ENCODE measurements around the gene CEP192. TPM values are rescaled to one million over a fixed set of nuclear protein-coding genes. Genes with fewer than 3 reads are reported as not detected.
A peak's percentile ranks its signal among the peaks of the same experiment; 100 is the strongest.

CEP192 gene
- total RNA-seq, 1 donor from 2014 or later: 39.6 TPM

DNA sequence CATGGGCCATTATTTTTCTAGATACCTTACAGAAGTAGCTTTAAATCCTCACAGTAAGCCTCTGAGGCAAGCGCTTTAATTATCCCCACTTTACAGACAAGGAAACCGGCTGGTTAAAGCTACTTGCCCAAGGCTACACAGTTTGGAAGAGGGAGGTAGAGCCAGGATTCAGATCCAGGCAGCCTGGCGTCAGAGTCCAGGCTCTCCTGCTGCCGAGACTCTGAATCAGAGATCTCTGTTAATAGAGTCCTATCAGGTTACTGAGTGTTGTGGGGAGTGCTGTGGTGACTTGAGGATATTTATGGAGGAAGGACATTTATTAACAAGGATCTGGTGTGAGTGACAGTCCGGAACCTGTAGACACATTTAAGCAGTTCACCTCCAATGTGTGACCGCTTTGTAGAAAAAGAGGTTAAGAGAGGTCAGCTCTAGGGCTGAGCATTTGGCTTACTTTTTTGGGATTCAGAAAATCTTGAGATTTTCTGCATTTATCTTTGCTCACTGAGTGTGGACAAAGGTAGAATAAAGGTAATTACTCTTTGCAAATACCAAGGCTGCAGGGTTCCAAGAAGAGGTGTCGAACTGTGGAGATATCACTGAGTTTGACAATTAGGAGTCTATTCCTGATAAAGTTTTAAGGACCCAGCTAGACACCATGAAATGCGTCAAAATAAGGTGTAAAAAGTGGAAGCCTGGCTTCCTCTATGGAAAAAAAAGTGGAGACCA is 1.6 kb upstream of the CEP192 start:
- no peak for DNase-seq (ENCODE audit: low read depth, low spot score)
- Mint-ChIP-seq H3K27ac (ENCODE audit: unreplicated experiment) (peak overlapping the region; percentile 90), H3K27me3 (ENCODE audit: low read depth) (no peaks in the 10 kb centered on the region), H3K4me3 (no peak overlapping the region), H3K9me3 (no peaks in the 10 kb centered on the region), H3K4me1 (peaks cover 19% of the 10 kb centered on the region), H3K36me3 (ENCODE audit: low read depth) (no peaks in the 10 kb centered on the region)
- TF ChIP-seq, protein P1, sequence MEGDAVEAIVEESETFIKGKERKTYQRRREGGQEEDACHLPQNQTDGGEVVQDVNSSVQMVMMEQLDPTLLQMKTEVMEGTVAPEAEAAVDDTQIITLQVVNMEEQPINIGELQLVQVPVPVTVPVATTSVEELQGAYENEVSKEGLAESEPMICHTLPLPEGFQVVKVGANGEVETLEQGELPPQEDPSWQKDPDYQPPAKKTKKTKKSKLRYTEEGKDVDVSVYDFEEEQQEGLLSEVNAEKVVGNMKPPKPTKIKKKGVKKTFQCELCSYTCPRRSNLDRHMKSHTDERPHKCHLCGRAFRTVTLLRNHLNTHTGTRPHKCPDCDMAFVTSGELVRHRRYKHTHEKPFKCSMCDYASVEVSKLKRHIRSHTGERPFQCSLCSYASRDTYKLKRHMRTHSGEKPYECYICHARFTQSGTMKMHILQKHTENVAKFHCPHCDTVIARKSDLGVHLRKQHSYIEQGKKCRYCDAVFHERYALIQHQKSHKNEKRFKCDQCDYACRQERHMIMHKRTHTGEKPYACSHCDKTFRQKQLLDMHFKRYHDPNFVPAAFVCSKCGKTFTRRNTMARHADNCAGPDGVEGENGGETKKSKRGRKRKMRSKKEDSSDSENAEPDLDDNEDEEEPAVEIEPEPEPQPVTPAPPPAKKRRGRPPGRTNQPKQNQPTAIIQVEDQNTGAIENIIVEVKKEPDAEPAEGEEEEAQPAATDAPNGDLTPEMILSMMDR (conservative IDR thresholded peaks at IDR 0.05): no peak

DNA sequence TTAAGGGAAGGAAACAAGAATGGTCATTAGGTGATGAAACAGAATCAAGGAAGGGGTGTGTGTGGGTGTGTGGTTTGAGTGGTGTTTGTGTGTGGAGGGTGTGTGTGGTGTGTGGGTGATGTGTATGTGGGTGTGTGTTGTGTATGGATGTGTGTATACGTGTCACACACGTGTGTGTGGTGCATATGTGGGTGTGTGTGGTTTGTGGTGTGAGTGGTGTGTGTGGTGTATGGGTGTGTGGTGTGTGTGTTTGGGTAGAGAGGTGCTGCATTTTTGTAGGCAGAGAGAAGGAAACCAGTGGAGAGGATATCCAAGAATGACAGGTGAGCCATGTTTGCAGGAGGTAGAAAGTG is 1.1 kb upstream of the CEP192 start:
- TF ChIP-seq, protein P1 (conservative IDR thresholded peaks at IDR 0.05): no peak
- Mint-ChIP-seq H3K27ac (ENCODE audit: unreplicated experiment) (peak overlapping the region; percentile 90), H3K4me3 (no peak overlapping the region), H3K36me3 (ENCODE audit: low read depth) (no peaks in the 10 kb centered on the region), H3K4me1 (peaks cover 19% of the 10 kb centered on the region), H3K27me3 (ENCODE audit: low read depth) (no peaks in the 10 kb centered on the region), H3K9me3 (no peaks in the 10 kb centered on the region)
- no peak for DNase-seq (ENCODE audit: low read depth, low spot score)

DNA sequence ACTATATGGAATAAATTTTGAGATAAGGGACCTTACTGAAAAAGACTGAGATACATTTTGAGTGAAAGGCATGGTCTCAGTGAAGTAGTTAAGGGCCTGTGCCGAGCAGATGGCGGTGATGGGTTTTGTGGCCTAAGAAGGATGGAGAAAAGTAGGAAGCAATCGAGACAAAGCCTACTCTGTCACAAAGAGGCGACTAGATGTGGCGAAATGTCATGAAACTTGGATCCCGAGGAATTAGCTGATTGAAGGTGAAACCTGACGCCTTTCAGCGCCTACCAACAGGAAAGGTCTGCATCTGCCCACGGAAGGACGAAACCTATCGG is 558 bp upstream of the CEP192 start:
- DNase-seq (ENCODE audit: low read depth, low spot score): no peak
- H3K4me3 Mint-ChIP-seq: no peak overlapping the region
- TF ChIP-seq, protein P1 (conservative IDR thresholded peaks at IDR 0.05): no peak
- peak overlapping the region; percentile 90 for H3K27ac Mint-ChIP-seq (ENCODE audit: unreplicated experiment)
- H3K36me3 Mint-ChIP-seq (ENCODE audit: low read depth): no peaks in the 10 kb centered on the region
- H3K9me3 Mint-ChIP-seq: no peaks in the 10 kb centered on the region
- H3K27me3 Mint-ChIP-seq (ENCODE audit: low read depth): no peaks in the 10 kb centered on the region
- peaks cover 19% of the 10 kb centered on the region for H3K4me1 Mint-ChIP-seq

DNA sequence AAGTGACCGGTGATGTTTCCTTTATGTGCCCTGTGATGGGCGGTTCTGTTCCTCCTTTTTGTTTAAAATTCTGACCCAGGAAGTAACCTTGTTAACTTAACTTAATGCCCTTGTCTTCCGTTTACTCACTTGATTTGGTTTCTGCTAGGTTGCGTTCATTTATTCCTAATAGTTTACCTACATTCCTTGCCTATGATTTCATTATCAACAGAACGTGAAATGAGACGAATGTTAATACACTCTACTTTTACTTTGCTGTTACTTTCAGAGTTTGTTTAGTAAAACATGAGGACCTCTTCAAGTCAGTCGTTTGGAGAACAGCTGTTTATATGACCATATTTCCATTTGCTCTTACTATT is 638 bp downstream of the CEP192 start:
- Mint-ChIP-seq H3K27ac (ENCODE audit: unreplicated experiment) (peak overlapping the region; percentile 96), H3K27me3 (ENCODE audit: low read depth) (no peaks in the 10 kb centered on the region), H3K4me3 (no peak overlapping the region), H3K36me3 (ENCODE audit: low read depth) (no peaks in the 10 kb centered on the region), H3K9me3 (no peaks in the 10 kb centered on the region), H3K4me1 (peaks cover 19% of the 10 kb centered on the region)
- DNase-seq (ENCODE audit: low read depth, low spot score): no peak
- TF ChIP-seq, protein P1 (conservative IDR thresholded peaks at IDR 0.05): no peak

DNA sequence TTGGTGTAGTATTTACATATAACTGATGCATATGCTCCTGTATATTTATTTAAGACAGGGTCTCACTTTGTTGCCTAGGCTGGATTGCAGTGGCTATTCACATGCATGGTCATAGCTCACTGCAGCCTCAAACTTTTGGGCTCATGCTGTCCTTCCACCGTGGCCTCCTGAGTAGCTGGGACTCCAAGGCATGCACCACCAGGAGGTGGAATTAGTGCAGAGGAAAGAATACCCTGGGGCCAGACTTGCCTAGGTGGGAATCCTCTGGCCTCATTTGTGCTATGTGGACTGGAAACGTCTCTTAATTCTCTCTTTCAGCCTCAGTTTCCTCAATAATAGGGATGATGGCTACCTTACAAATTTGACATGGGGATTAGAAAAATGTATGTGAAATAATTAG is 2.3 kb downstream of the CEP192 start:
- Mint-ChIP-seq H3K9me3 (no peaks in the 10 kb centered on the region), H3K4me3 (no peak overlapping the region), H3K36me3 (ENCODE audit: low read depth) (no peaks in the 10 kb centered on the region), H3K4me1 (peaks cover 19% of the 10 kb centered on the region), H3K27me3 (ENCODE audit: low read depth) (no peaks in the 10 kb centered on the region), H3K27ac (ENCODE audit: unreplicated experiment) (peak overlapping the region; percentile 15)
- TF ChIP-seq, protein P1 (conservative IDR thresholded peaks at IDR 0.05): no peak
- DNase-seq (ENCODE audit: low read depth, low spot score): no peak

Data from neural crest cell (in vitro differentiated cells).